WI38 (cell line): ENCODE results near the gene ACACA.
A peak's percentile ranks its signal among the peaks of the same experiment; 100 is the strongest.

Experiments
- H3K4me3 ChIP-seq: 2 replicates; pipeline ENCODE4 v1.5.1; 2011; ENCODE audit warnings: low read depth, mild to moderate bottlenecking, control low read depth, low read length
- CTCF ChIP-seq: IDR thresholded peaks from 2 replicates; pipeline ENCODE4 v1.5.1; 2012; ENCODE audit warnings: low read depth, mild to moderate bottlenecking, control low read depth, low read length

Gene ACACA

DNA sequence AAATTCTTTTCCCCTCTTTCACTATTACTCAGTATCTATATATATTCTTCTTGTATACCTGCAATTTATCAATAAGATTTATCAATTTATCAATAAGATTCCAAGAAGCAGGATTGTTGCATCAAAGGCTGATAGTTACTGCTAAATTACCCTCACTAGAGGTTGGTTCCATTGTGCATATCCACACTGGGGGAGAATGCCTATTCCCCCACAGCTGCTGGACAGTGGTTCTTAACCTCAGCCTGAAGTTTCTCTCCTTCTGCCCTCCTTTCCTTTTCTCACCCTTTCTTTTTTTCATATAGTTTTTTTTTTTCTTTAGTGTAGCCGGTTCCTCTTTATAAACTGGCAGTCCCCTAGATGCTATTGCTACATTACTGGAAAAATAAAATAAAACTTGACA lies 24.6 kb downstream of the ACACA start:
- TF ChIP-seq CTCF: no peak
- H3K4me3 ChIP-seq: no peak overlapping the region

GRCh38 chr17:37375706-37376105 lies 30.9 kb downstream of the ACACA start, which contains the start of gene C17orf78:
Gene C17orf78 (plus strand): TSS chr17:37375985. CDS start chr17:37376093, 108 bp downstream.
- no peak within 1 kb of the TSS for H3K4me3 ChIP-seq
- no peak for TF ChIP-seq CTCF

DNA sequence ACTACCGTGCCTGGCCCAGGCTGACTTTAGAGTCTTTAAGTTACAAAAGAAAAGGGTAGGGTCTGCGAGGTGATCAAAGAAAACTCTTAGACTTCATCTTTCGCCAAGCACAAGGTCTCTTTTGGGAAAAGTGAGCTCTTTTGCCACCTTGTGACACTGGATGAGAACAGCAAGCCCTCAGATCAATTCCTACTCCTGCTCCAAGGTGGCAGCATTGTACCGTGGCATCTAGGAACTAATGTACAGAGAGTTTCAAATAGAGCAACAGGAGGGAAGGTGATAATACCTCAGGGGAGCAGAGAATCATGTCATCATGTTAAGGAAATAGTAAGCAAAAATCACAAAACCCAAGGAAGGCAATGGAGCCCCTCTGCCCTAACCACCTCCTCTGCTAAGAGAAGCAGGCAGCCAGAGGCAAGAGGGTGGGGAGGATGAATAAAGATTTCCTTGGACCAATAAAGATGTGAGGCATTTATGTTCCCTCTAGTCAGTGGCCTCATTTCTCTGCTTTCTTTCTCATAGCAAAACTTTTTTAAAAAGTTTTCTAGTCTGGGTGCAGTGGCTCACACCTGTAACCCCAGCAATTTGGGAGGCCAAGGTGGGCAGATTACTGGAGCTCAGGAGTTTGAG lies 33.0 kb downstream of the ACACA start:
- H3K4me3 ChIP-seq: no peak overlapping the region
- TF ChIP-seq CTCF: peak; percentile 100

DNA sequence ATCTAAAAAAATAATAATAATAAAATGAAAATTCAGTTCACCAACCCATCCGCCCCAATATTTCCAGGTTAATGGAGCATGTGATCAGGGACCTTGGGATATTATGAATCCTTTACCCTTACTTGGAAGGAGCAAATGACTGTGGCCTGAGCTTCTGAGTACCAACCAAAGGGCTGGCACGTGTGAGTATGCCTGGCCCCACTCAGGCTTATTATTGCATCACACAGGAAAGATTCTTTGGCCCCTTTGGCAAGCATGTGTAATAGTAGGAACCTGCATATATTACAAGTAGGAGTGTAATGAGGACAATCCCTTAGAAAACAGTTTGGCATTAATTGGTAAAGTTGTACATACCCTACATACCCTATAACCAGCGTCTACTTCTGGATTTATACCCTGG lies 38.1 kb downstream of the ACACA start:
- TF ChIP-seq CTCF: no peak
- H3K4me3 ChIP-seq: no peak overlapping the region

DNA sequence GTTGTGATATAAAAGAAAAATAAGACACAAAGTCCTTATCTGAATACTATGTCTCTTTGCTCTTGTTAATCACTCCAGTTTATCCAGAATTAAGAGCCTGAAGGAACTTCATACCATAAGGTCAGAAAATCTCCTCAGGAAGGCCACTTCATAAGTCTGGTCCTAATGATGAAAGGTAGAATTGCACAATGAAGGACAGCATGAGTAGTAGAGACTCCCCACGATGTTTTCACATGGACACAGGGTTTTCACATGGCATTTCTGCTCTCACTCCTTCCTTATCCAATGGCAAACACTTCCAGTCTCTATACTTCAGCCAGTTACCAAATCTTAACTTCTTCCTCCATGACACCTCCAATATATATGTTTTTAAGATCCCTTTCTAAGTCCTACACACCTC lies 41.0 kb downstream of the ACACA start:
- no peak overlapping the region for H3K4me3 ChIP-seq

DNA sequence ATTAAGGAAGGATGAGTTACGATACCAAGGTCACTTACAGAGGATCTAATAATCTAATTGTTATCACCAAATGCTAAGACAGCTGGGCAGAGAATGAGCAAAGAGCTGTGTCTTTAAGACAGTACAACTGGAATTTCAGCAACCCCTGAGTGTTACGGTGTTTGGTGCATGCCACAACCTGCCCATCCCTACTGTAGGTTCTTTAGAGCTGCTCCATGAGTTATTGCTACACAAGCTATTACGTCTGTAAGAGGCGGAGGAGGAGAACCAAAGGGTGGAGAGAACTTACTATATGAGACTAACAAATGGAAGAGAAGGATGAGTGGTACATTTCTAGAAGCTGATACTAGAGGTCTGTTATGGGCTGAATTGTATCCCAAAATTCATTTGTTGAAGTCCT lies 45.1 kb downstream of the ACACA start:
- H3K4me3 ChIP-seq: no peak overlapping the region

More for the DNA sequence above, 41.0 kb downstream of the ACACA start:
- no peak for TF ChIP-seq CTCF

DNA sequence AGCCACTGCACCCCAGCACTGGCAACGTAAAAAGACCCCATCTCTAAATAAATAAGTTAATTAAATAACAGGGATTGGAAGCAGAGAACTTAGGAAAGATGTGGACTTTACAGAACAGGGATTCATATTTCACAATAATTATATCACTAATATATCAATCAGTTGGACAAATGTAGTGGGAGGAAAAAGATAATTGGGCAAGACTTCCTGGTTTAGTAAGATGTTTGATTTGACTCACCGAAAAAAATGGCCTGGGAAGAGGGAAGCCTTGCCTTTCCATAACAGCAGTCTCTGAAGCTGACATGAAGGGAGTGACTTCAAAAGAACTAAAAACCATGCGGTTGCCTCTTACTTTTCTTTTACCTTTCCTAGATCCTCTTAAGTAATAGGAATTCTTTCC lies 46.0 kb downstream of the ACACA start:
- no peak overlapping the region for H3K4me3 ChIP-seq
- TF ChIP-seq CTCF: no peak

More for the DNA sequence above, 45.1 kb downstream of the ACACA start:
- no peak for TF ChIP-seq CTCF
